ENCODE measurements around the gene TMBIM1.

DNA sequence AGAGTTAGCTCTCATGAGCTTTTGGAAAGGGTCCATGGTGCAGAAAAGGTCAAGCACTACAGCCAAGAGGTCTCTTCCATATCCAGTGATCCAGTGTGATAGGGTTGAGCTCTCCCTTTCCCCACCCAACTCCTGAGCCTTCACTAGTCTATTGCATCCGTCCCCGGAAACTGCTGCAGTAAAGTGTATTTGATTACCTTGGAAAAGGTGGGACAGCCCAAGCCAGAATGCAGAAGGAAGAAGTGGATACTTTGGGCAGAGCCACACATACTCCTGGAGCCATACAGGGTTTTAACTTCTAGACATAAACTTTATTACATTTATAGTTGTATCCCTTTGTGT lies 18.4 kb downstream of the TMBIM1 start:
- TF ChIP-seq CTCF (IDR thresholded peaks at IDR 0.05) (no peak), POLR2A (IDR thresholded peaks at IDR 0.05) (no peak)
